B cell (primary cell): Measurements from ENCODE around the gene ZNF280A. TPM values are rescaled to one million over a fixed set of nuclear protein-coding genes. Genes with fewer than 3 reads are reported as not detected.

Source experiments
- ATAC-seq: fragments of 200-7000 bp; cut with Tn5 transposase; one replicate; pipeline ENCODE4 v1.10.0; 2021; ENCODE audit warnings: low read depth, mild to moderate bottlenecking, moderate number of reproducible peaks, moderate library complexity
- CTCF ChIA-PET: fragments of 350-600 bp; sonication (Branson Sonifier 250); formaldehyde crosslinking; loops from one replicate; lab custom pipeline; 2021; ENCODE audit warnings: antibody characterized with exemption, inconsistent platforms; lab: Charles Lee
- POLR2A ChIA-PET: fragments of 350-600 bp; sonication (Branson Sonifier 250); formaldehyde crosslinking; loops from one replicate; lab custom pipeline; 2021; ENCODE audit warnings: antibody characterized with exemption; lab: Charles Lee
- DNase-seq: peaks from one replicate; pipeline ENCODE4 v3.0.0; 2013
- H2AFZ ChIP-seq: 2 replicates; pipeline ENCODE4 v1.6.1; 2012; ENCODE audit warnings: mild to moderate bottlenecking, low read depth, low read length; ENCODE audit not compliant: insufficient read depth, poor library complexity, severe bottlenecking
- H3K27ac ChIP-seq, 2 donors: 1 replicate in 1 of 2; 2 replicates in 1 of 2; pipeline ENCODE4 v1.5.1; 2012 to 2013; ENCODE audit warnings: low read length in 2 of 2, mild to moderate bottlenecking in 2 of 2, moderate library complexity in 1 of 2
- H3K27me3 ChIP-seq, 4 experiments: fragments of 200-600 bp in 1 of 4; sonication (generic) in 1 of 4; replicated peaks in 1 of 4; 1 replicate in 2 of 4; 2 replicates in 2 of 4; pipeline versions ENCODE4 v1.6.1 to v1.7.0; 2013 to 2016; ENCODE audit warnings: low read length in 3 of 4, mild to moderate bottlenecking in 2 of 4, mixed read lengths in 1 of 4, moderate library complexity in 1 of 4; ENCODE audit not compliant: insufficient read depth in 4 of 4, control insufficient read depth in 3 of 4; ENCODE audit errors: control extremely low read depth in 1 of 4
- H3K36me3 ChIP-seq, 2 experiments: replicated peaks in 1 of 2; 1 replicate in 1 of 2; 2 replicates in 1 of 2; pipeline versions ENCODE4 v1.6.1 to v1.7.1; 2013; ENCODE audit warnings: low read length in 1 of 2; ENCODE audit not compliant: insufficient read depth in 2 of 2, control insufficient read depth in 1 of 2; ENCODE audit errors: control extremely low read depth in 1 of 2, extremely low read depth in 1 of 2
- H3K4me1 ChIP-seq, 2 donors: fragments of 200-600 bp in 1 of 2; sonication (generic) in 1 of 2; 1 replicate in 1 of 2; 2 replicates in 1 of 2; pipeline versions ENCODE4 v1.5.1 to v1.6.1; 2013 to 2017; ENCODE audit warnings: low read length in 2 of 2; ENCODE audit not compliant: control insufficient read depth in 2 of 2, insufficient read depth in 2 of 2
- H3K4me2 ChIP-seq: replicated peaks from 2 replicates; pipeline ENCODE3; 2012; ENCODE audit warnings: mild to moderate bottlenecking, low read depth, low read length; ENCODE audit not compliant: poor library complexity, severe bottlenecking
- H3K4me3 ChIP-seq, 5 experiments: fragments of 200-600 bp in 1 of 5; sonication (generic) in 1 of 5; 1 replicate in 3 of 5; 2 replicates in 2 of 5; pipeline versions ENCODE4 v1.5.1 to v1.7.0; 2011 to 2016; ENCODE audit warnings: low read length in 4 of 5, mild to moderate bottlenecking in 4 of 5, low read depth in 2 of 5, control low read depth in 1 of 5, moderate library complexity in 1 of 5; ENCODE audit not compliant: insufficient read depth in 1 of 5; ENCODE audit errors: control extremely low read depth in 1 of 5, extremely low read depth in 1 of 5
- H3K79me2 ChIP-seq: fragments of 200-600 bp; sonication (generic); one replicate; pipeline ENCODE4 v1.6.0; 2016; ENCODE audit warnings: low read length; ENCODE audit not compliant: control insufficient read depth, insufficient read depth
- H3K9ac ChIP-seq: fragments of 200-600 bp; sonication (generic); 2 replicates; pipeline ENCODE4 v1.6.1; 2017; ENCODE audit warnings: mild to moderate bottlenecking, low read length, moderate library complexity
- H3K9me3 ChIP-seq, 3 donors: one replicate each; pipeline versions ENCODE4 v1.6.1 to v1.7.1; 2013; ENCODE audit warnings: low read length in 2 of 3; ENCODE audit not compliant: control insufficient read depth in 2 of 3, insufficient read depth in 1 of 3; ENCODE audit errors: control extremely low read depth in 1 of 3
- H4K20me1 ChIP-seq: 2 replicates; pipeline ENCODE4 v1.6.0; 2012; ENCODE audit warnings: mild to moderate bottlenecking, low read length; ENCODE audit not compliant: insufficient read depth, control insufficient read depth, poor library complexity, severe bottlenecking
- H3K27ac Mint-ChIP-seq: one replicate; pipeline ENCODE4 v1.8.0; 2021; ENCODE audit warnings: mixed read lengths
- H3K27me3 Mint-ChIP-seq: one replicate; pipeline ENCODE4 v1.8.0; 2021; ENCODE audit warnings: mixed read lengths
- H3K4me1 Mint-ChIP-seq: one replicate; pipeline ENCODE4 v1.8.0; 2021; ENCODE audit warnings: mixed read lengths
- H3K4me3 Mint-ChIP-seq: one replicate; pipeline ENCODE4 v1.8.0; 2021; ENCODE audit warnings: mixed read lengths
- H3K9me3 Mint-ChIP-seq: one replicate; pipeline ENCODE4 v1.8.0; 2022; ENCODE audit warnings: mixed read lengths; ENCODE audit not compliant: insufficient read depth
- CTCF ChIP-seq: fragments of 200-600 bp; IDR thresholded peaks from one replicate; pipeline ENCODE4 v1.8.0; 2022; ENCODE audit warnings: antibody characterized with exemption, mild to moderate bottlenecking
- EZH2 ChIP-seq: IDR thresholded peaks from 2 replicates; pipeline ENCODE4 v1.6.1; 2012; ENCODE audit warnings: borderline replicate concordance, low read depth, mild to moderate bottlenecking, moderate library complexity, low read length; ENCODE audit not compliant: insufficient read depth, poor library complexity, severe bottlenecking
- WGBS: methylation state at CpG from one replicate; pipeline ENCODE4 v1.1.5; 2013; ENCODE audit warnings: missing lambda C conversion rate; ENCODE audit not compliant: insufficient coverage; 5-methylcytosine and 5-hydroxymethylcytosine counted together
- intact Hi-C: fragments of 100-400 bp; cut with micrococcal nuclease; formaldehyde crosslinking; loops from one replicate; pipeline ENCODE4 v1.10.0; 2022
- polyA plus RNA-seq: library from polyadenylated mRNA; depleted of rRNA; stranded (reverse); fragments of >200 nt; gene quantifications from 2 replicates; pipeline ENCODE4 v1.2.3, GENCODE V29; 2012
- total RNA-seq, 2 donors: library from RNA; stranded (reverse); fragments of 120-200 nt in 1 of 2; gene quantifications; 1 replicate in 1 of 2; 2 replicates in 1 of 2; pipeline versions ENCODE4 v1.2.3 to v1.2.4, GENCODE V29; 2013 to 2022

ZNF280A gene
- total and polyA plus RNA-seq, 2 donors (not counting 1 experiment from before 2014, with no cell fraction given) = not detected

- ATAC-seq = no peak
- no peaks in the 10 kb centered on the region for H4K20me1 ChIP-seq
- peaks cover 12% of the 10 kb centered on the region for H3K27me3 Mint-ChIP-seq
- TF ChIP-seq EZH2 = no peak
- TF ChIP-seq CTCF = no peak
- DNase-seq = no peak
- no peaks in the 10 kb centered on the region for H3K36me3 ChIP-seq
- no peaks in the 10 kb centered on the region for H3K4me1 ChIP-seq
- intact Hi-C loops = no loop called here
- no peaks in the 10 kb centered on the region for H3K9me3 ChIP-seq
- H3K4me1 Mint-ChIP-seq = no peaks in the 10 kb centered on the region
- no peak overlapping the region for H2AFZ ChIP-seq
- H3K27ac Mint-ChIP-seq = no peak overlapping the region
- WGBS = 82% methylated on average over 6 of the region's 7 CpGs
- H3K4me3 Mint-ChIP-seq = no peak overlapping the region
- H3K79me2 ChIP-seq = no peaks in the 10 kb centered on the region
- H3K4me2 ChIP-seq = no peak overlapping the region
- H3K9ac ChIP-seq = no peak overlapping the region
- ChIA-PET POLR2A (interaction anchor here (0.8 kb wide), 1 partner anchor 221 kb away, joined by 6 read pairs; no protein-coding TSS in a partner anchor), CTCF (interaction anchor here (0.7 kb wide), 1 partner anchor 116 kb away, joined by 3 read pairs; no protein-coding TSS in a partner anchor)
- H3K27ac ChIP-seq = no peak overlapping the region
- peaks cover 0 to 3% (median 0%) of the 10 kb centered on the region in 4 experiments for H3K27me3 ChIP-seq
- no peaks in the 10 kb centered on the region for H3K9me3 Mint-ChIP-seq
- no peak overlapping the region for H3K4me3 ChIP-seq
Observed at GRCh38 chr22:22538226-22538989, 18.3 kb upstream of the ZNF280A start.

GRCh38 chr22:22536916-22537315, 16.8 kb upstream of the ZNF280A start:
- H3K9me3 Mint-ChIP-seq = no peaks in the 10 kb centered on the region
- no peaks in the 10 kb centered on the region for H3K79me2 ChIP-seq
- POLR2A ChIA-PET = no interaction called here

More at GRCh38 chr22:22536916-22537315, 16.8 kb upstream of the ZNF280A start:
- H3K27me3 ChIP-seq = peaks cover 0 to 3% (median 0%) of the 10 kb centered on the region in 4 experiments
- Mint-ChIP-seq H3K27ac (no peak overlapping the region), H3K4me3 (no peak overlapping the region), H3K27me3 (peaks cover 6% of the 10 kb centered on the region), H3K4me1 (no peaks in the 10 kb centered on the region)
- CTCF ChIA-PET = no interaction called here
- intact Hi-C loops = no loop called here
- H3K4me2 ChIP-seq = no peak overlapping the region
- no peak overlapping the region for H2AFZ ChIP-seq
- H4K20me1 ChIP-seq = no peaks in the 10 kb centered on the region
- H3K36me3 ChIP-seq = no peaks in the 10 kb centered on the region
- no peak overlapping the region for H3K4me3 ChIP-seq
- TF ChIP-seq CTCF = no peak
- no peak for TF ChIP-seq EZH2
- no peaks in the 10 kb centered on the region for H3K4me1 ChIP-seq
- H3K9me3 ChIP-seq = no peaks in the 10 kb centered on the region
- DNase-seq (no peak), ATAC-seq (no peak)
- no peak overlapping the region for H3K27ac ChIP-seq
- H3K9ac ChIP-seq = no peak overlapping the region
- WGBS = 38% methylated on average over 1 of the region's 1 CpG
